Erythroblast (primary cell): ENCODE data around the gene BRME1.

Experiments used
- GATA1 ChIP-seq: IDR thresholded peaks from 2 replicates; pipeline ENCODE4 v1.6.1; 2011; ENCODE audit warnings: low read depth, mild to moderate bottlenecking, control low read depth, low read length, moderate library complexity
- POLR2A ChIP-seq: IDR thresholded peaks from 2 replicates; pipeline ENCODE4 v1.6.1; 2011; ENCODE audit warnings: mild to moderate bottlenecking, low read length

- TF ChIP-seq POLR2A: no peak
- TF ChIP-seq GATA1: no peak
Observed at GRCh38 chr19:13864046-13864666, 41.8 kb downstream of the BRME1 start.
